Measurements from ENCODE around the gene COL4A6.

COL4A6 gene

GRCh38 chrX:108217876-108218275 is 220.3 kb downstream of the COL4A6 start:
- Histone ChIP-seq H3K27me3 (ENCODE audit: insufficient read depth, low read length) (no peaks in the 10 kb centered on the region), H3K27ac (ENCODE audit: low read depth, low read length) (no peak overlapping the region)

GRCh38 chrX:108216919-108217571 is 221.2 kb downstream of the COL4A6 start:
- Histone ChIP-seq H3K36me3 (ENCODE audit: insufficient read depth, low read length) (no peaks in the 10 kb centered on the region), H3K79me2 (ENCODE audit: control insufficient read depth, insufficient read depth, low read length, unreplicated experiment) (no peaks in the 10 kb centered on the region), H3K27me3 (ENCODE audit: insufficient read depth, low read length) (no peaks in the 10 kb centered on the region), H2AFZ (ENCODE audit: low read length, unreplicated experiment) (no peak overlapping the region), H3K27ac (ENCODE audit: low read depth, low read length) (no peak overlapping the region), H3K4me3 (ENCODE audit: low read depth, low read length) (no peak overlapping the region), H3K4me1 (ENCODE audit: control insufficient read depth, insufficient read depth, low read length, unreplicated experiment) (no peaks in the 10 kb centered on the region)

More at GRCh38 chrX:108217876-108218275, 220.3 kb downstream of the COL4A6 start:
- Histone ChIP-seq H2AFZ (ENCODE audit: low read length, unreplicated experiment) (no peak overlapping the region), H3K79me2 (ENCODE audit: control insufficient read depth, insufficient read depth, low read length, unreplicated experiment) (no peaks in the 10 kb centered on the region), H3K4me3 (ENCODE audit: low read depth, low read length) (no peak overlapping the region), H3K36me3 (ENCODE audit: insufficient read depth, low read length) (no peaks in the 10 kb centered on the region), H3K4me1 (ENCODE audit: control insufficient read depth, insufficient read depth, low read length, unreplicated experiment) (no peaks in the 10 kb centered on the region)

- Histone ChIP-seq H3K79me2 (ENCODE audit: control insufficient read depth, insufficient read depth, low read length, unreplicated experiment) (no peaks in the 10 kb centered on the region), H2AFZ (ENCODE audit: low read length, unreplicated experiment) (no peak overlapping the region), H3K27ac (ENCODE audit: low read depth, low read length) (no peak overlapping the region), H3K27me3 (ENCODE audit: insufficient read depth, low read length) (no peaks in the 10 kb centered on the region), H3K4me3 (ENCODE audit: low read depth, low read length) (no peak overlapping the region), H3K36me3 (ENCODE audit: insufficient read depth, low read length) (no peaks in the 10 kb centered on the region), H3K4me1 (ENCODE audit: control insufficient read depth, insufficient read depth, low read length, unreplicated experiment) (no peaks in the 10 kb centered on the region)
Observed at GRCh38 chrX:108216405-108216804, 221.8 kb downstream of the COL4A6 start.

GRCh38 chrX:108211301-108211700 is 226.9 kb downstream of the COL4A6 start:
- H3K4me1 ChIP-seq (ENCODE audit: control insufficient read depth, insufficient read depth, low read length, unreplicated experiment) = no peaks in the 10 kb centered on the region
- H3K27ac ChIP-seq (ENCODE audit: low read depth, low read length) = no peak overlapping the region
- no peaks in the 10 kb centered on the region for H3K36me3 ChIP-seq (ENCODE audit: insufficient read depth, low read length)
- H2AFZ ChIP-seq (ENCODE audit: low read length, unreplicated experiment) = no peak overlapping the region
- no peaks in the 10 kb centered on the region for H3K27me3 ChIP-seq (ENCODE audit: insufficient read depth, low read length)
- no peak overlapping the region for H3K4me3 ChIP-seq (ENCODE audit: low read depth, low read length)
- H3K79me2 ChIP-seq (ENCODE audit: control insufficient read depth, insufficient read depth, low read length, unreplicated experiment) = no peaks in the 10 kb centered on the region

- no peak overlapping the region for H2AFZ ChIP-seq (ENCODE audit: low read length, unreplicated experiment)
- H3K79me2 ChIP-seq (ENCODE audit: control insufficient read depth, insufficient read depth, low read length, unreplicated experiment) = no peaks in the 10 kb centered on the region
- H3K27me3 ChIP-seq (ENCODE audit: insufficient read depth, low read length) = no peaks in the 10 kb centered on the region
- H3K4me1 ChIP-seq (ENCODE audit: control insufficient read depth, insufficient read depth, low read length, unreplicated experiment) = no peaks in the 10 kb centered on the region
- H3K27ac ChIP-seq (ENCODE audit: low read depth, low read length) = no peak overlapping the region
- H3K36me3 ChIP-seq (ENCODE audit: insufficient read depth, low read length) = no peaks in the 10 kb centered on the region
- no peak overlapping the region for H3K4me3 ChIP-seq (ENCODE audit: low read depth, low read length)
Observed at GRCh38 chrX:108209006-108209554, 229.1 kb downstream of the COL4A6 start.

GRCh38 chrX:108203540-108203939 is 234.7 kb downstream of the COL4A6 start:
- Histone ChIP-seq H3K4me3 (ENCODE audit: low read depth, low read length) (no peak overlapping the region), H3K27me3 (ENCODE audit: insufficient read depth, low read length) (no peaks in the 10 kb centered on the region), H3K27ac (ENCODE audit: low read depth, low read length) (no peak overlapping the region)

GRCh38 chrX:108199691-108200090 is 238.5 kb downstream of the COL4A6 start:
- Histone ChIP-seq H3K4me3 (ENCODE audit: low read depth, low read length) (no peak overlapping the region), H3K4me1 (ENCODE audit: control insufficient read depth, insufficient read depth, low read length, unreplicated experiment) (peaks cover 18% of the 10 kb centered on the region), H3K27me3 (ENCODE audit: insufficient read depth, low read length) (no peaks in the 10 kb centered on the region), H3K36me3 (ENCODE audit: insufficient read depth, low read length) (no peaks in the 10 kb centered on the region), H2AFZ (ENCODE audit: low read length, unreplicated experiment) (peak overlapping the region; percentile 60), H3K79me2 (ENCODE audit: control insufficient read depth, insufficient read depth, low read length, unreplicated experiment) (no peaks in the 10 kb centered on the region), H3K27ac (ENCODE audit: low read depth, low read length) (no peak overlapping the region)

More at GRCh38 chrX:108203540-108203939, 234.7 kb downstream of the COL4A6 start:
- Histone ChIP-seq H3K79me2 (ENCODE audit: control insufficient read depth, insufficient read depth, low read length, unreplicated experiment) (no peaks in the 10 kb centered on the region), H2AFZ (ENCODE audit: low read length, unreplicated experiment) (no peak overlapping the region), H3K4me1 (ENCODE audit: control insufficient read depth, insufficient read depth, low read length, unreplicated experiment) (peaks cover 12% of the 10 kb centered on the region), H3K36me3 (ENCODE audit: insufficient read depth, low read length) (no peaks in the 10 kb centered on the region)

GRCh38 chrX:108199041-108199440 is 239.2 kb downstream of the COL4A6 start:
- Histone ChIP-seq H3K4me3 (ENCODE audit: low read depth, low read length) (no peak overlapping the region), H2AFZ (ENCODE audit: low read length, unreplicated experiment) (no peak overlapping the region)

GRCh38 chrX:108198420-108198819 is 239.8 kb downstream of the COL4A6 start:
- H3K27me3 ChIP-seq (ENCODE audit: insufficient read depth, low read length) = no peaks in the 10 kb centered on the region
- no peaks in the 10 kb centered on the region for H3K36me3 ChIP-seq (ENCODE audit: insufficient read depth, low read length)
- H3K4me3 ChIP-seq (ENCODE audit: low read depth, low read length) = no peak overlapping the region
- H3K79me2 ChIP-seq (ENCODE audit: control insufficient read depth, insufficient read depth, low read length, unreplicated experiment) = no peaks in the 10 kb centered on the region
- H3K27ac ChIP-seq (ENCODE audit: low read depth, low read length) = no peak overlapping the region
- peaks cover 18% of the 10 kb centered on the region for H3K4me1 ChIP-seq (ENCODE audit: control insufficient read depth, insufficient read depth, low read length, unreplicated experiment)
- no peak overlapping the region for H2AFZ ChIP-seq (ENCODE audit: low read length, unreplicated experiment)

More at GRCh38 chrX:108199041-108199440, 239.2 kb downstream of the COL4A6 start:
- H3K79me2 ChIP-seq (ENCODE audit: control insufficient read depth, insufficient read depth, low read length, unreplicated experiment) = no peaks in the 10 kb centered on the region
- H3K27me3 ChIP-seq (ENCODE audit: insufficient read depth, low read length) = no peaks in the 10 kb centered on the region
- no peaks in the 10 kb centered on the region for H3K36me3 ChIP-seq (ENCODE audit: insufficient read depth, low read length)
- peaks cover 18% of the 10 kb centered on the region for H3K4me1 ChIP-seq (ENCODE audit: control insufficient read depth, insufficient read depth, low read length, unreplicated experiment)
- no peak overlapping the region for H3K27ac ChIP-seq (ENCODE audit: low read depth, low read length)

GRCh38 chrX:108186811-108187210 is 251.4 kb downstream of the COL4A6 start:
- Histone ChIP-seq H3K36me3 (ENCODE audit: insufficient read depth, low read length) (no peaks in the 10 kb centered on the region), H3K4me1 (ENCODE audit: control insufficient read depth, insufficient read depth, low read length, unreplicated experiment) (peaks cover 13% of the 10 kb centered on the region), H2AFZ (ENCODE audit: low read length, unreplicated experiment) (no peak overlapping the region), H3K79me2 (ENCODE audit: control insufficient read depth, insufficient read depth, low read length, unreplicated experiment) (no peaks in the 10 kb centered on the region), H3K27ac (ENCODE audit: low read depth, low read length) (peak overlapping the region; percentile 61), H3K27me3 (ENCODE audit: insufficient read depth, low read length) (no peaks in the 10 kb centered on the region), H3K4me3 (ENCODE audit: low read depth, low read length) (peak overlapping the region; percentile 16; the same call in 1 of the 2 replicates)

GRCh38 chrX:108178143-108178498 is 260.1 kb downstream of the COL4A6 start:
- Histone ChIP-seq H3K36me3 (ENCODE audit: insufficient read depth, low read length) (no peaks in the 10 kb centered on the region), H2AFZ (ENCODE audit: low read length, unreplicated experiment) (no peak overlapping the region), H3K27ac (ENCODE audit: low read depth, low read length) (no peak overlapping the region), H3K79me2 (ENCODE audit: control insufficient read depth, insufficient read depth, low read length, unreplicated experiment) (no peaks in the 10 kb centered on the region), H3K27me3 (ENCODE audit: insufficient read depth, low read length) (no peaks in the 10 kb centered on the region), H3K4me3 (ENCODE audit: low read depth, low read length) (no peak overlapping the region), H3K4me1 (ENCODE audit: control insufficient read depth, insufficient read depth, low read length, unreplicated experiment) (peaks cover 2% of the 10 kb centered on the region)

Measured in ACC112 (cell line).